Neural crest cell (in vitro differentiated cells): ENCODE measurements around the gene KCNQ4. TPM values are rescaled to one million over a fixed set of nuclear protein-coding genes. Genes with fewer than 3 reads are reported as not detected.

Experiments used
- DNase-seq: peaks from one replicate; pipeline ENCODE4 v3.0.0; 2021; ENCODE audit warnings: low read depth, mixed read lengths, low spot score
- H3K27ac Mint-ChIP-seq: one replicate; pipeline ENCODE4 v1.8.0; 2021; ENCODE audit warnings: mild to moderate bottlenecking, mixed read lengths; ENCODE audit not compliant: unreplicated experiment
- H3K27me3 Mint-ChIP-seq: 2 replicates; pipeline ENCODE4 v1.8.0; 2021; ENCODE audit warnings: low read depth, mild to moderate bottlenecking, mixed read lengths
- H3K36me3 Mint-ChIP-seq: 2 replicates; pipeline ENCODE4 v1.8.0; 2021; ENCODE audit warnings: low read depth, mild to moderate bottlenecking, mixed read lengths
- H3K4me1 Mint-ChIP-seq: 2 replicates; pipeline ENCODE4 v1.8.0; 2021; ENCODE audit warnings: mixed read lengths
- H3K4me3 Mint-ChIP-seq: one replicate; pipeline ENCODE4 v1.8.0; 2021; ENCODE audit warnings: mild to moderate bottlenecking, mixed read lengths
- H3K9me3 Mint-ChIP-seq: 2 replicates; pipeline ENCODE4 v1.8.0; 2021; ENCODE audit warnings: mixed read lengths
- total RNA-seq: library from RNA; stranded (reverse); gene quantifications from 2 replicates; pipeline ENCODE4 v1.2.1, GENCODE V29; 2021
- TF ChIP-seq, protein P1 (sequence below): fragments of 200-600 bp; sonication (generic); conservative IDR thresholded peaks from 2 replicates; pipeline ENCODE4 v1.5.0; 2021; ENCODE audit warnings: antibody characterized with exemption, mild to moderate bottlenecking

KCNQ4 gene
- total RNA-seq, 1 donor from 2014 or later, result 0.89 TPM

DNA sequence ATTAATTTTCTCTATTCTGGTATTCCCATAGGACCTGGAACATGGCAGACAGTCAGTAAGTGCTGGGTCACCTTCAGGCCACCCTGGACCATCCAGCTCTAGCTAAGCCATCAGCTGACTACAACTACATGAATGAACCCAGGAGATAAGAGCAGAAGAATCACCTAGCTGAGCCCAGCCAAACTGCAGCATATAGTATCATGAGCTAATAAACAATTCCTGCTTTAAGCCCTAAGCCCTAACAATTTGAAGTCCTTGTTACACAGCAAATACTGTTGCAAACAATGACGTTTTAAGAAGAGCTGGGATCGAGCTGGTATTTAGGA lies 92.8 kb downstream of the KCNQ4 start:
- H3K27ac Mint-ChIP-seq, result no peak overlapping the region
- peaks cover 2% of the 10 kb centered on the region for H3K27me3 Mint-ChIP-seq
- peaks cover 4% of the 10 kb centered on the region for H3K4me1 Mint-ChIP-seq
- no peak overlapping the region for H3K4me3 Mint-ChIP-seq
- no peak for DNase-seq
- no peaks in the 10 kb centered on the region for H3K36me3 Mint-ChIP-seq
- H3K9me3 Mint-ChIP-seq, result no peaks in the 10 kb centered on the region
- TF ChIP-seq, protein P1, sequence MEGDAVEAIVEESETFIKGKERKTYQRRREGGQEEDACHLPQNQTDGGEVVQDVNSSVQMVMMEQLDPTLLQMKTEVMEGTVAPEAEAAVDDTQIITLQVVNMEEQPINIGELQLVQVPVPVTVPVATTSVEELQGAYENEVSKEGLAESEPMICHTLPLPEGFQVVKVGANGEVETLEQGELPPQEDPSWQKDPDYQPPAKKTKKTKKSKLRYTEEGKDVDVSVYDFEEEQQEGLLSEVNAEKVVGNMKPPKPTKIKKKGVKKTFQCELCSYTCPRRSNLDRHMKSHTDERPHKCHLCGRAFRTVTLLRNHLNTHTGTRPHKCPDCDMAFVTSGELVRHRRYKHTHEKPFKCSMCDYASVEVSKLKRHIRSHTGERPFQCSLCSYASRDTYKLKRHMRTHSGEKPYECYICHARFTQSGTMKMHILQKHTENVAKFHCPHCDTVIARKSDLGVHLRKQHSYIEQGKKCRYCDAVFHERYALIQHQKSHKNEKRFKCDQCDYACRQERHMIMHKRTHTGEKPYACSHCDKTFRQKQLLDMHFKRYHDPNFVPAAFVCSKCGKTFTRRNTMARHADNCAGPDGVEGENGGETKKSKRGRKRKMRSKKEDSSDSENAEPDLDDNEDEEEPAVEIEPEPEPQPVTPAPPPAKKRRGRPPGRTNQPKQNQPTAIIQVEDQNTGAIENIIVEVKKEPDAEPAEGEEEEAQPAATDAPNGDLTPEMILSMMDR, result no peak

DNA sequence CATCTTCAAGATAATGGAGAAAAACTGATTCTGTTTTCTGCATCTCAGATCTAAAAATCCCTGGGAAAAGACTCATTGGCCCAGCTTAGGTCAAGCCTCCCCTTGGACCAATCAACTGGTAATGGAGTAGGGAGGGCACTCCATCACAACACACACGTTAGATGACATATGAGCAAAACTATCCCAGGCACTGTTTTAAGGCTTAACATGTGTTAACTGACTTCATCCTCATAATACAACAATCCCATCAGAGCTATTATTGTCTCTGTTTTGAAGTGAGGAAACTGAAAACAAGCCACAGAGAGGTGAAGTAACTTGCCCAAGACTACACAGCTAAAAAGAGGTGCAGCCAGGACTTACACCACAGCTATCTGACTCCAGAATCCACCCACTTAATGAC lies 93.3 kb downstream of the KCNQ4 start:
- Mint-ChIP-seq H3K27ac (no peak overlapping the region), H3K27me3 (peaks cover 2% of the 10 kb centered on the region), H3K4me1 (peaks cover 4% of the 10 kb centered on the region), H3K4me3 (no peak overlapping the region), H3K36me3 (no peaks in the 10 kb centered on the region), H3K9me3 (no peaks in the 10 kb centered on the region)
- no peak for DNase-seq
- TF ChIP-seq, protein P1, result no peak

DNA sequence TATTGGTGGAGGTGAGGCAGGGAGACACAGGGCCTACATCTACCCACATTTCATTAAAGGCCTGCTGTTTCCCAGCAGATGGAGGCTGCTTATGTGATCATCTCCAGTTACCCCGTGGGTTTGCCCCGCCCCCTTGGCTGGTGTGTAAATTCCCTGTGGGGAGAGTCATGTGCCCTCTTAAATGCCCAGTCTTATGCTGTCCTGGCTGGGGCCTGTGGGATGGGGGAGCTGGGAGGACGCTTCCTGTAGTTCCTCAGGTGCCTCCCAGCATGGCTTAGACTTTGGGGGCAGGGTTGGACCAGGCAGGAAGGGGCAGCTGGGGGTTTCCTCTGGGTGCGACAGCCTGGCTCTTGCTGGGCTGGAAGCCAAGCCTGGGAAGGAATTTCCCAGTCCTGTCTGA lies 94.1 kb downstream of the KCNQ4 start:
- TF ChIP-seq, protein P1, result no peak
- Mint-ChIP-seq H3K27me3 (peaks cover 7% of the 10 kb centered on the region), H3K36me3 (no peaks in the 10 kb centered on the region), H3K4me3 (no peak overlapping the region), H3K4me1 (peaks cover 4% of the 10 kb centered on the region), H3K27ac (no peak overlapping the region), H3K9me3 (no peaks in the 10 kb centered on the region)
- DNase-seq, result no peak

DNA sequence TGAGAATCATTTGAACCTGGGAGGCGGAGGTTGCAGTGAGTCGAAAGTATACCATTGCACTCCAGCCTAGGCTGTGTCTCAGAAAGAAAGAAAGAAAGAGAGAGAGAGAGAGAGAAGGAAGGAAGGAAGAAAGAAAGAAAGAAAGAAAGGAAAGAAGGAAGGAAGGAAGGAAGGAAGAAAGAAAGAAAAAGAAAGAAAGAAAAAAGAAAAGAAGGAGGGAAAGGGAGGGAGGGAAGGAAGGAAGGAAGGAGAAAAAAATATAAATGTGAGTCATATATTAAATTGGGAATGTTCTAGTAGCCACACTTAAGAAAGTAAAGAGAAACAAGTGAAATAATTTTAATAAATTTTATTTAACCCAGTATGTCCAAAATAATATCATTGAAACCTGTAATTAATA lies 95.3 kb downstream of the KCNQ4 start:
- Mint-ChIP-seq H3K36me3 (no peaks in the 10 kb centered on the region), H3K9me3 (no peaks in the 10 kb centered on the region), H3K27ac (no peak overlapping the region), H3K4me3 (no peak overlapping the region), H3K4me1 (peaks cover 4% of the 10 kb centered on the region), H3K27me3 (peaks cover 11% of the 10 kb centered on the region)
- TF ChIP-seq, protein P1, result no peak
- DNase-seq, result no peak

DNA sequence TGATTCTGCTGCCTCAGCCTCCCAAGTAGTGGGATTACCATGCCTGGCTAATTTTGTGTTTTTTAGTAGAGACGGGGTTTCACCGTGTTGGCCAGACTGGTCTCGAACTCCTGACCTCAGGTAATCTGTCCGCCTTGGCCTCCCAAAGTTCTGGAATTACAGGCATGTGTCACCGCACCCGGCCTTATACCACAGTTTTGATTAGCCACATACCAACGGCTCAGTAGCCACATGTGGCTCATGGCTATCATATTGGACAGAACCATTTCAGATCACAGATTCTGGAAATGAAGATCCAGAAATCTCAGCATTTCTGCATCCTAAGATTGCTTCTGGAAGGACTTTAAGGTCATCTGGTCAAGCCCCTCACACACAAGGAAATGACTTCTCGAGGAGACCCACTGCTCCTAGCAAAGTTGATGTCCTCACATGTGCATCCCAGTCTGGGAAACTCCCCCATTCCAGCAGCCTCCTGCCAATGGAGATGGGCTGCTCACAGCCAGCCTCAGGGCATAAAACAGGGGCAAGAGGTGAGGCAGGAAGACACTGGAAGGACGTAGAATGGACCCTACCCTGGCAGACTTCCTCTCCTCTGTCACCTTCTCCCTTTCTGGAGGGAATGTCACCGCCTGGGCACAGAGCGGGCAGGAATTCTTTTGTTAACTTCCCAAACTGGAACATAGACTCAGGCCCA lies 96.0 kb downstream of the KCNQ4 start:
- H3K27me3 Mint-ChIP-seq, result peaks cover 15% of the 10 kb centered on the region
- TF ChIP-seq, protein P1, result no peak
- no peaks in the 10 kb centered on the region for H3K36me3 Mint-ChIP-seq
- H3K9me3 Mint-ChIP-seq, result no peaks in the 10 kb centered on the region
- H3K27ac Mint-ChIP-seq, result no peak overlapping the region
- no peak overlapping the region for H3K4me3 Mint-ChIP-seq
- H3K4me1 Mint-ChIP-seq, result peaks cover 4% of the 10 kb centered on the region
- DNase-seq, result no peak
